Suprapubic skin (tissue), 4 donors: ENCODE data around the gene FKBP6.

Source experiments
- POLR2A ChIP-seq, 2 donors: fragments of 450-650 bp; IDR thresholded peaks; one replicate each; pipeline ENCODE4 v1.6.1; 2017; ENCODE audit warnings: antibody characterized with exemption in 2 of 2, mild to moderate bottlenecking in 2 of 2, moderate library complexity in 2 of 2
- POLR2AphosphoS5 ChIP-seq, 3 donors: sonication (generic); formaldehyde crosslinking; IDR thresholded peaks; one replicate each; pipeline ENCODE4 v1.6.1; 2017; ENCODE audit warnings: antibody characterized with exemption in 3 of 3

GRCh38 chr7:73397521-73398281 lies 69.7 kb downstream of the FKBP6 start:
- TF ChIP-seq POLR2A (IDR thresholded peaks at IDR 0.05) = no peak
- TF ChIP-seq POLR2AphosphoS5 (IDR thresholded peaks at IDR 0.05) = no peak
